GM21576 (cell line): Measurements from ENCODE around the gene SHB.
"Not testable (repeated sequence)": the region's sequence is repeated elsewhere in the genome, so short reads cannot be mapped to it uniquely, and the experiment has no call there.

Experiments used
- ATAC-seq: cut with Tn5 transposase; IDR thresholded peaks from one replicate; pipeline ENCODE4 v1.9.1; 2021; ENCODE audit warnings: mild to moderate bottlenecking, moderate library complexity; ENCODE audit not compliant: unreplicated experiment

SHB gene

GRCh38 chr9:37972351-37972848, 96.6 kb downstream of the SHB start:
- no peak for ATAC-seq

GRCh38 chr9:37971691-37972090, 97.3 kb downstream of the SHB start:
- ATAC-seq = no peak

DNA sequence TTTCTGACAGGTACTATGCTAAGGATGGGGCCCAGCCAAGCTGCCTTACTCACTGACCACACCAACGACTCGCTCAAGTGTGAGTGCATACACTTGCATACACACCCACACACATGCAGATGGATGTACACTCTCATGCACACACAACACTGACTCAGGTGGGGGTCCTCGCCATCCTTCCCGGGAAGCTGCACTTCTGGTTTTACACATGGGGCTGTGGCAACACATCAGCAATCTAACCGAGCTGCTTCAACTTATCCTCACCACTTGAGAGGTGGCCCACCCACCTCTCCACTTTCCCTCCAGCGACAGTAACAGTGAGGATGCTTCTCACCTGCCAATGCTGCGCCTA, 97.9 kb downstream of the SHB start:
- no peak for ATAC-seq

DNA sequence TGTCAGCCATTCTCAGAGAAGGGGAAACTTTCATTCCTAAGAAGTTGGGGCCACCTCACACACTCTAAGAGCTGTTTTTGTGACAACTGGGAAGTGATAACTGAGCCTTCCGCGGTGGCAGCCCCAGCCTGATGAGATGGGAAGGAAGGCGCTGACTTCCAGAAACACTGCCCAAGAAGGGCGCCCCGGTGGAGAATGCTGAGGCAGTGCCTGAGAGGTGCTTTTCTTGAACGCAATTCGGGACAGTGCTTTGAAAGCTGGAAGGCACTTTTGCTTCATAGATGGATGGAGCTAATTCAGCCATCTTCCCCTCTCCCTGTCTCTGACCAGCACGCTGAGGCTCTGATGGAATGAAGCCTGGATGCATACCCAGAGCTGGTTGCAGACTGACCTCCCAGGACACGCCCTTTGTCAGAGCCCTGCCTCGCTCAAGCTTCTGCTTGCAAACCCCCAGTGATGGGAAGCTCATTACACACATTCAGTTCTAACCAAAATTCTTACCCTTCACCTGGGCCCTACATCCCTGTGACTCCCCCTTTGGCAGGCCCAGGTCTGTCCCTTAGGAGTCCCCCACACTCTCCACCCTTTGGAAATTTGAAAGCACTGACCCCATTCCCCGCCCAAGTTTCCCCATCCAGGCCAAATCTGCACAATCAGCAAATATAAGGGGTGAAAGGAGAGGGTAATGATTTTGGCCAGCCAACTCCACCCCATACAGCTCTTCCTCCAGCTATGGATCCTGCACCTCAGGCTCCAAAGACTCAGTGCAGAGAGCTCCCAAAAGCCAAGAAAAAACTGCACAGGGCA, 98.5 kb downstream of the SHB start:
- no peak for ATAC-seq

DNA sequence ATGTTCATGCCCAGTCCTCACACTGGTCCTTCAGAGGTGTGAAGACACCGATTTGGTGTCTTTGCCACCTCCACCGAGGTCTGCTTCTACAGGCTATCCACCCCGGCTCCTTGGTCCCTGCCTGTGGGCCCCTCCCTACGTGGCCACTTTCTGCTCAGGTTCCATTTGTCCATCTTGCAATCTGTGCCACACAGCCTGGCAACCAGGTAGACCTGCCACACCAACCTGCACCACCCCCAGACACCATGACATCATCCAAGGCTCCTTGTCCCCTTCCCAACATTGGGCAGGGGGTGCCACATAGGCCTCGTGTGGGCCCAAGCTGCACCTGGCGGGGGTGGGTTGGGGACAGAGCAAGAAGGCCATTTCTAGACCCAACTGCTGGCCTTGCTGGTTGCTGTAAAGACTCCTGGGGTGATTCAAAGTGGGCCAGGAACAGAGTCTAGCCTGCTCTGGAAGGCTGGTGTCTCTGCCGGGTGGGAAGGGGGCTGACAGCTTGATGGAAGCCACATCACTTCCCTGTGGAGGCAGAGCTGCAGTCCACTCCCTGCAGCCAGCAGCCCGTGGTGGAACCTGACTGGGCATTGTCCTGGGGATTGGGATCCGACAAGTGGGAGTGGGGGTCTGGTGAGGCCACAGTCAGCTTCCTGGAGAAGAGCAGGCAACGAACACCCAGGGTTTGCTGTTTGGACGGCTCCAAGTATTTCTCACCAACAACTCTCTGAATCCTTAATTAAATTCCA, 99.3 kb downstream of the SHB start:
- no peak for ATAC-seq

DNA sequence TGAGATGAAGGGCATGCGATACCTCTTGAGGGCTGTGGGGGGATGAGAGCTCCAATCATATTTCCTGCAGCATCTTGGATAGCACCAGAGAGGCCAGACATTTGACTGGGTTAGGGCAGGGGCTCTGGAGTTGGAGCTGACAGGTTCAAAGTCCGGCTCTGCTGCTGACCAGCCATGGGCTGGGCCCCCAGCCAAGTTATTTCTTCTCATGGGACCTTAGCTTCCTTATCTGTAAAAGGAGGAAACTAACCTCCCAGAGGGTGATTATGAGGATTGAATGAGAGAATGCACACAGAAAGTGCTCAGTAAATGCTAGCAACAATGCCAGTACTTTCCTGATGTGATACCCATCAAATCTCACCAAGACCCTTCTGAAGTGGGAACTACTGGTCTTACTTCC, 99.9 kb downstream of the SHB start:
- no peak for ATAC-seq

DNA sequence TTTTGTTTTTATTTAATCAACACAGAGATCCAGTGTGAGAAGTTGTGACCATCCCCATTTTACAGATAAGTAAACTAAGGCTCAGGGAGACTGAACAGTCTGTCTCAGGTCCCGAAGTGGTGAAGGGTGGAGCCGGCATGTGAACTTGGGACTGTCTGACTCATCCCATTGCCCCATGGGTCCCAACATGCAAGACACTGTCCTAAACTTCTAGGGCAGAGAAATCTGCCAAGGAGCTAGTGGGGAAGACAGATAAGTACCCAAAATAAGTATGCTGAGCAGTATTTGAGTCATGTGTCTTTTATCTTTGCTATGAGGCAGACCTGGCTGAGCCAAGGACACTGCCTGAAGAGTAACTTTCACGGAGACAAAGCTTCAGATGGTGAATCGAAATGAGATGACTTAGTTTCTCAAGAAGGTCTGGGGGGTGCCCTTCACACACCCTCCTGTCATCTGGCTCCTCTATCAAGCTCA, 100.8 kb downstream of the SHB start:
- no peak for ATAC-seq

GRCh38 chr9:37967761-37968080, 101.3 kb downstream of the SHB start:
- ATAC-seq = no peak

- ATAC-seq = no peak
Measured at GRCh38 chr9:37967014-37967760, 101.8 kb downstream of the SHB start.

DNA sequence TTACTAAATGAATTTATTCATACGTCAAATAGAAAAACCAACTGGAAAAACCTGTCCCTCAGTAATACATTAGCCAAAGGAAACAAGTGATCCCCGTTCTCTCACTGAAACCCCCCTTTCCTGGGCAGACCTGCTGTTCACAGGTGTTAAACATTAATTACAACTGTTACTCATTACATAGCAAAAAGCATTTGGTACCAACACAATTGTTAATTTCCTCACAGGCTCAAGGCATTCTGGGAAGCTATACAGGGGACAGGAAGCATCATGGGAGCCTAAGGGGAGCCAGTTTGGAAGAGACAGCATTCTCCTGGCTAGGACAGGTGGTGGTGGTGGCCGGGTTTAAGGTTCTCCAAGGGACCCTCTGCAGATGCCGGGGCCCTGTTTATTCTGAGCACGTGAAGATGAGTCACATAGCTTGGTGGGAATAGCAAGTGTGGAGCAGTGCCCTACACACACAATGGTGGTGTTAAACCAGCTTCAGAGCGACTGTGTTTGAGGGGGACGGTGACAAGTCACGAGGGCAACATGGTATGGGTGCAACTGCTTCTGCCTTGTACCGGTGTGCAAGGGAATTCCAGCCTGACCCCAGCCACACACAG, 102.5 kb downstream of the SHB start:
- ATAC-seq = no peak

- not testable (repeated sequence) for ATAC-seq
Measured at GRCh38 chr9:37965676-37966345, 103.2 kb downstream of the SHB start.

- no peak for ATAC-seq
Measured at GRCh38 chr9:37965116-37965515, 103.9 kb downstream of the SHB start.

- ATAC-seq = no peak
Measured at GRCh38 chr9:37964740-37965081, 104.3 kb downstream of the SHB start.

- ATAC-seq = no peak
Measured at GRCh38 chr9:37963936-37964739, 104.9 kb downstream of the SHB start.

DNA sequence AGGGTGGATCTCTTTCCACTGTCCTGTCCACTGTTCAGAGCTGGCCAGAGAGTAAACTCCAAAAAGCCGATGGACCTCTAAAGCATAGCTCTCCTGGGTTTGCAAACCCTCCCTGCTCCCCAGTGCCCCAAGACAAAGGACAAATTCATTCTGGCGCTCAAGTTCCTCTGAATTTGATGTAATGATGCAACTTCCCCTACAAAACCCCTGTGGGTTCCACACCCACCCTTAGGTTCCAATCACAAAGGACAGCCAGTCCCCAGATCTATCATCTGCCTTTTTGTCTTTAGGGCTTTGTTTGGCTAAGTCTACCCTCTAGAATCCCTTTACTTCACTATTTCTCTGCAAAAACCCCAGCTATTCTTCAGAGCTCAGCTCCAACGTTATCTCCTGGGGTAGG, 107.7 kb downstream of the SHB start:
- ATAC-seq = no peak

DNA sequence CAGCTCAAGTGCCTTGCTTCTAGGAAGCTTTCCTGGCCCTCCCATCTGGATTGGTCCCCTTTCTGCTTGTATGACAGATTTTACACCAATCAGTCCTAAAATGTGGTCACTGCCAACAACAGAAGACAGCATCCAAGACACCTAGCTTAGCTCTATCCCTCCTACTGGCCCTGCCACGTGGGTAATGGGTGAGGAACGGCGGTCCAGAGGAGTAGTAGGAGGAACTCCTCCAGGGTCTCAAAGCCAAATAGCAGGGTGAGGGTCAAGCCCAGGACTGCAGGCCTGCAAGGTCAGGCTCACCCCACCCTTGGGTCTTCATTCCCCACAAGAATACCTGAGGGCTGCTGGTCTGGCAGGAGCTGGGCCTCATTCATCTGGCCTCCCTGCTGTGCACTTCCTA, 108.4 kb downstream of the SHB start:
- ATAC-seq = no peak

DNA sequence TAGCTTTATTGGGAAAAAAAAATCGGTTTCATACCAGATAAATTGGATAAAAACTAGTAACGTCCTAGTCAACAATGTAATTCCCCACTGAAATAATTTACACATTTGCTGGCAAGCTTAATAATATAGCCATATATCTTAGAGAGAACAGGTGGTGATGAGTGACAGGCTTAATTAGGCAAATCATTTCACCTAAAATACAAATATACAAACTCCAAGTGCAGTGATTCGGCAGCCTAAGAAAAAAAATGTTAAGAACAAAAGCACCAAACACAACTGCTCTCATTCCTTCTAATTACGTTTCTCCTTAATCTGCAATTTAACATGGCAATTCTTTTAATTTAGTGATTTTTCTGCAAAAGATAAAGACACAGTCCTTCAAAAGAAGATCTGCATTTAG, 109.1 kb downstream of the SHB start:
- no peak for ATAC-seq

DNA sequence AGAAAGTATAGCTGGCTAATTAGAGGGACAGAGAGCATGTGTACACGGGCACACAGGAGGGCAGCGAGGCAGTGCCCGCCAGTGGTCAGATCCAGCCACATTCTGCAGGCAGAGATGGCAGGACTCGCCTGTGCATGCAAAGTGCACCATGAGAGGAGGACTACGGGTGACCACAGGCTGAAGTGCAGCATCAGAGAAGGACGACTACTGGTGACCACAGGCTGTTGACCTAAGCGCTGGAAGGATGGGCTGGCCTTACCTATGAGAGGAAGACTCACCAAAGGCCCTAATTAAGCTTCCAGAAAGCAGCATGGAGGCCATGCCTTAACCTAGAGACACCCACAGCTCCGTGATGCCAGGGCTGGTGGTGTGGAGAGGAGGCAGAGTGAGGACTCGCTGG, 110.9 kb downstream of the SHB start:
- no peak for ATAC-seq

DNA sequence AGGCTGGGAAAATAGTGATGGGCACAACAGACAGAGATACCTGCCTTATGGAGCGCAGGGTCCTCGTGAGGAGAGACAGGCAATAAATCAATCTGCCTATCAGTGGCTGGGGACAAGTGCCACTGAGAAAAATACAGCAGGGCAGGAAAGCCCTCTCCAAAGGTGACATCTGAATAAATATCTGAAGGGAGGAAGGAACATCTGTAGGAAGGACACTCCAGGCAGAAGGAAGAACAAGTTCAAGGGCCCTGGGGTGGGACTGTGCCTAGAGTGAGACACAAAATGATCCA, 111.4 kb downstream of the SHB start:
- ATAC-seq = no peak
